OCI-LY7 (cell line): ENCODE results near the gene SMCHD1. TPM values are rescaled to one million over a fixed set of nuclear protein-coding genes. Genes with fewer than 3 reads are reported as not detected.

Experiments used
- BruUV-seq: library from RNA; stranded (reverse); fragments of 400-500 nt; replicated peaks from 2 replicates; lab custom pipeline; 2021; lab: Mats Ljungman, UMichigan
- CTCF ChIA-PET: fragments of 300-600 bp; sonication (Branson Sonifier 250); formaldehyde crosslinking; loops from one replicate; lab custom pipeline; 2022; ENCODE audit warnings: antibody characterized with exemption; ENCODE audit not compliant: unreplicated experiment; lab: Charles Lee
- POLR2A ChIA-PET: fragments of 300-600 bp; sonication (Branson Sonifier 250); formaldehyde crosslinking; loops from one replicate; lab custom pipeline; 2022; ENCODE audit warnings: antibody characterized with exemption; lab: Charles Lee
- DNase-seq: peaks from one replicate; pipeline ENCODE4 v3.0.0-alpha.2; 2015; ENCODE audit warnings: low spot score
- H2AFZ ChIP-seq: fragments of 200-600 bp; sonication (generic), shearing (Covaris generic); 2 replicates; pipeline ENCODE4 v1.6.1; 2014; ENCODE audit warnings: mild to moderate bottlenecking, antibody characterized with exemption, low read length, moderate library complexity
- H3K27ac ChIP-seq: fragments of 200-600 bp; sonication (generic); 2 replicates; pipeline ENCODE4 v1.5.1; 2014; ENCODE audit warnings: mixed run types, low read depth, mild to moderate bottlenecking, moderate library complexity, low read length, inconsistent platforms; ENCODE audit not compliant: poor library complexity, severe bottlenecking
- H3K36me3 ChIP-seq: fragments of 200-600 bp; sonication (generic); 2 replicates; pipeline ENCODE4 v1.6.1; 2014; ENCODE audit warnings: mild to moderate bottlenecking, antibody characterized with exemption, low read length, moderate library complexity, mixed read lengths; ENCODE audit not compliant: insufficient read depth
- H3K4me1 ChIP-seq: fragments of 200-600 bp; sonication (generic); 2 replicates; pipeline ENCODE4 v1.5.1; 2014; ENCODE audit warnings: mild to moderate bottlenecking, low read length; ENCODE audit not compliant: insufficient read depth, poor library complexity, severe bottlenecking
- H3K4me2 ChIP-seq: fragments of 200-600 bp; sonication (generic); 2 replicates; pipeline ENCODE4 v1.6.1; 2014; ENCODE audit warnings: mild to moderate bottlenecking, low read length
- H3K4me3 ChIP-seq: fragments of 200-600 bp; sonication (generic); 2 replicates; pipeline ENCODE4 v1.5.1; 2014; ENCODE audit warnings: mild to moderate bottlenecking, low read depth, low read length; ENCODE audit not compliant: poor library complexity, severe bottlenecking
- H3K79me2 ChIP-seq: fragments of 200-600 bp; sonication (generic); 2 replicates; pipeline ENCODE4 v1.6.1; 2016; ENCODE audit warnings: low read depth, mild to moderate bottlenecking, low read length, moderate library complexity, mixed read lengths; ENCODE audit not compliant: insufficient read depth
- H3K9me2 ChIP-seq: fragments of 200-600 bp; sonication (generic); 2 replicates; pipeline ENCODE4 v1.6.1; 2016; ENCODE audit warnings: mild to moderate bottlenecking, low read length, mixed read lengths; ENCODE audit not compliant: insufficient read depth
- H3K9me3 ChIP-seq: fragments of 200-600 bp; sonication (generic); 2 replicates; pipeline ENCODE4 v1.6.1; 2014; ENCODE audit warnings: mild to moderate bottlenecking, mixed run types, low read length, mixed read lengths
- H4K20me1 ChIP-seq: fragments of 200-600 bp; sonication (generic); 2 replicates; pipeline ENCODE4 v1.6.1; 2014; ENCODE audit warnings: mild to moderate bottlenecking, antibody characterized with exemption, low read length, moderate library complexity, mixed read lengths; ENCODE audit not compliant: insufficient read depth
- CTCF ChIP-seq: fragments of 200-600 bp; sonication (generic); conservative IDR thresholded peaks from 2 replicates; pipeline ENCODE4 v1.5.1; 2014; ENCODE audit warnings: mild to moderate bottlenecking, antibody characterized with exemption, low read length, moderate library complexity, mixed read lengths
- EZH2phosphoT487 ChIP-seq: fragments of 200-600 bp; sonication (generic); IDR thresholded peaks from 2 replicates; pipeline ENCODE4 v1.6.1; 2018; ENCODE audit warnings: low read depth, borderline replicate concordance, mild to moderate bottlenecking, mixed run types, antibody characterized with exemption, low read length, moderate library complexity, mixed read lengths
- intact Hi-C: fragments of 100-400 bp; cut with micrococcal nuclease; formaldehyde crosslinking; loops from one replicate; pipeline ENCODE4 v1.10.0; 2022; ENCODE audit not compliant: unreplicated experiment
- total RNA-seq, 2 experiments: library from RNA; depleted of rRNA in 1 of 2; stranded (reverse); fragments of >200 nt in 1 of 2; shearing (Covaris generic) in 1 of 2; gene quantifications; 2 replicates each; pipeline ENCODE4 v1.2.3, GENCODE V29; 2014 to 2022

SMCHD1 gene
- total RNA-seq, 2 experiments from 2014 or later, result 114 to 140 TPM

- peaks cover 17% of the 10 kb centered on the region; the same call in 1 of the 2 replicates for H4K20me1 ChIP-seq
- peak overlapping the region; percentile 88 for H3K27ac ChIP-seq
- H2AFZ ChIP-seq, result peak overlapping the region; percentile 20; the same call in 1 of the 2 replicates
- peaks cover 35% of the 10 kb centered on the region for H3K4me1 ChIP-seq
- peak overlapping the region; percentile 97 for H3K4me3 ChIP-seq
- ChIA-PET POLR2A (interaction anchor here (0.7 to 4.0 kb wide), 14 partner anchors 10 to 288 kb away, joined by 3 to 29 read pairs (median 5); no protein-coding TSS in a partner anchor), CTCF (interaction anchor here (1.1 kb wide), 1 partner anchor 19 kb away, joined by 3 read pairs; no protein-coding TSS in a partner anchor)
- H3K9me3 ChIP-seq, result peaks cover 5% of the 10 kb centered on the region; the same call in 1 of the 2 replicates
- no peak for DNase-seq
- peaks cover 56% of the 10 kb centered on the region for H3K79me2 ChIP-seq
- TF ChIP-seq CTCF (0 out of 2 replicates have a peak, but pooled peaks have one; percentile 15), EZH2phosphoT487 (no peak)
- no TSS peak for BruUV-seq
- peaks cover 42% of the 10 kb centered on the region for H3K36me3 ChIP-seq
- peak overlapping the region; percentile 73 for H3K4me2 ChIP-seq
- H3K9me2 ChIP-seq, result no peaks in the 10 kb centered on the region
- intact Hi-C loops, result loop anchor here (1.0 to 10.0 kb wide), 7 partner anchors 19 to 939 kb away; partner anchors contain the start of genes METTL4, MYL12B and NDC80
These were observed 369 bp downstream of the SMCHD1 start for GRCh38 chr18:2655954-2656236.

DNA sequence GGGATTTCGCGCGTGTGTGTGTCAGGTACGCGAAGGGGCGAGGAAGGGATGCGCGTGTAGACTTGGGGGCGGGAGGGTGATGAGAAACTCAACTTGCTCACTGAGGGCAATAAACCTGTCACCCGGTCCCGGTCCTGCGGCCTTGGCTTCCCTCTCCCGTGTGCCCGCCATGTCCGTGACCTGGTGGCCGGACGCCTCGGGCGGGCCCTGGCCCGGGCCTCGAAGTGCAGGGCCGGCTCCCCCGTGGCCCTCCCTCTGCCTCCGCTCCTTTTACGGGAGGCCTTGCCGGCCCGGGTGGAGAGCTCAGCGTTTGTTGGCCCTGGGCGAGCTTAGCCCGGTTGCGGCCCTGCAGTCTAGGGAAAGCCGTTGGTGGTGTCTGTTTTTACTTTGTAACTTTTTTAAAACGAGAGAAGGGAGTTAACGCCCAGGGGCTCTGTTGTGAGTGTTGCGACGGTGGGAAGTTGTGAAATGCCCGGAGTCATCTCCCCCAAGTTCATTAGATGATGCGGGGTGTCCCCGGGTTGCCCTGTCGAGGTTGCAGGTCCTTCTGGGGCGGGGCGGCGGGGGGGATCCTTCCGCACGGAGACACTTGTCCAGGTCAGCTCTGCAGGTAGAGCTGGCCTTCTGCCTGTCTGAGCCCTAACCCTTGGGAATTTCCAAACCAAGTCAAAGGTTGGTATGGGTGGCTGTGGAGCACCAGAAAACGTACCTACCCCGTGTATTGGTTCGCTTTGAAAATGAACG, 883 bp downstream of the SMCHD1 start:
- ChIA-PET CTCF (no interaction called here), POLR2A (interaction anchor here (0.8 to 4.0 kb wide), 17 partner anchors 8 to 287 kb away, joined by 3 to 29 read pairs (median 5); no protein-coding TSS in a partner anchor)
- no TSS peak for BruUV-seq

More for the DNA sequence above, 883 bp downstream of the SMCHD1 start:
- Histone ChIP-seq H3K36me3 (peaks cover 46% of the 10 kb centered on the region), H4K20me1 (peaks cover 17% of the 10 kb centered on the region; the same call in 1 of the 2 replicates), H3K79me2 (peaks cover 61% of the 10 kb centered on the region), H3K4me1 (peaks cover 35% of the 10 kb centered on the region), H3K27ac (peak overlapping the region; percentile 88), H3K9me3 (peaks cover 5% of the 10 kb centered on the region; the same call in 1 of the 2 replicates), H3K9me2 (no peaks in the 10 kb centered on the region), H3K4me3 (peak overlapping the region; percentile 97), H2AFZ (peak overlapping the region; percentile 20; the same call in 1 of the 2 replicates), H3K4me2 (peak overlapping the region; percentile 73)
- TF ChIP-seq EZH2phosphoT487, result no peak
- no peak for TF ChIP-seq CTCF
- peak; percentile 55 for DNase-seq
- intact Hi-C loops, result loop anchor here (2.0 to 10.0 kb wide), 5 partner anchors 30 to 938 kb away; partner anchors contain the start of gene MYL12B
